Uterus (tissue), 4 donors: ENCODE data around the gene DENND1A. TPM values are rescaled to one million over a fixed set of nuclear protein-coding genes. Genes with fewer than 3 reads are reported as not detected.
"Not testable (repeated sequence)": the region's sequence is repeated elsewhere in the genome, so short reads cannot be mapped to it uniquely, and the experiment has no call there.

ENCODE experiments used
- DNase-seq, 2 donors: peaks; one replicate each; pipeline ENCODE4 v3.0.0-alpha.2; 2019 to 2020
- H3K27ac ChIP-seq, 2 donors: fragments of 200-600 bp; sonication (generic); 1 replicate in 1 of 2; 2 replicates in 1 of 2; pipeline ENCODE4 v1.5.1; 2016 to 2018
- H3K27me3 ChIP-seq, 2 donors: fragments of 200-600 bp; sonication (generic); one replicate each; pipeline ENCODE4 v1.5.1; 2018 to 2019; ENCODE audit warnings: control low read depth in 1 of 2
- H3K36me3 ChIP-seq, 2 donors: fragments of 200-600 bp; sonication (generic); one replicate each; pipeline ENCODE4 v1.5.1; 2019; ENCODE audit warnings: control low read depth in 1 of 2
- H3K4me1 ChIP-seq, 2 donors: fragments of 200-600 bp; sonication (generic); one replicate each; pipeline ENCODE4 v1.5.1; 2018 to 2019; ENCODE audit warnings: control low read depth in 1 of 2
- H3K4me3 ChIP-seq, 2 donors: fragments of 200-600 bp; sonication (generic); 1 replicate in 1 of 2; 2 replicates in 1 of 2; pipeline ENCODE4 v1.5.1; 2018 to 2019; ENCODE audit warnings: mild to moderate bottlenecking in 1 of 2
- H3K9me3 ChIP-seq, 2 donors: fragments of 200-600 bp; sonication (generic); one replicate each; pipeline ENCODE4 v1.5.1; 2019; ENCODE audit warnings: control low read depth in 1 of 2
- POLR2A ChIP-seq, 2 donors: fragments of 450-650 bp; IDR thresholded peaks; one replicate each; pipeline ENCODE4 v1.6.1; 2016; ENCODE audit warnings: antibody characterized with exemption in 2 of 2, mild to moderate bottlenecking in 1 of 2, moderate library complexity in 1 of 2
- intact Hi-C: fragments of 100-400 bp; cut with DNase I; formaldehyde crosslinking; loops from one replicate; pipeline ENCODE4 v1.15.1; 2023; ENCODE audit warnings: low total_unique reads
- total RNA-seq, 4 donors: library from RNA; depleted of rRNA in 3 of 4; stranded (reverse); fragments of >200 nt in 3 of 4; gene quantifications; one replicate each; pipeline versions ENCODE4 v1.1.0 to v1.2.4, GENCODE V29; 2014 to 2023
- TF ChIP-seq, protein P1 (sequence below), 4 experiments: fragments of 200-600 bp in 2 of 4; fragments of 450-650 bp in 2 of 4; sonication (generic) in 2 of 4; IDR thresholded peaks; one replicate each; pipeline ENCODE4 v1.5.1; 2016 to 2019; ENCODE audit warnings: antibody characterized with exemption in 4 of 4, mild to moderate bottlenecking in 2 of 4, moderate library complexity in 1 of 4
- donor health status: DM: yes; HTN: yes; CAD: no.

DENND1A gene
- total RNA-seq, 4 donors from 2014 or later = 10.8 to 34.5 (median 22.6) TPM

DNA sequence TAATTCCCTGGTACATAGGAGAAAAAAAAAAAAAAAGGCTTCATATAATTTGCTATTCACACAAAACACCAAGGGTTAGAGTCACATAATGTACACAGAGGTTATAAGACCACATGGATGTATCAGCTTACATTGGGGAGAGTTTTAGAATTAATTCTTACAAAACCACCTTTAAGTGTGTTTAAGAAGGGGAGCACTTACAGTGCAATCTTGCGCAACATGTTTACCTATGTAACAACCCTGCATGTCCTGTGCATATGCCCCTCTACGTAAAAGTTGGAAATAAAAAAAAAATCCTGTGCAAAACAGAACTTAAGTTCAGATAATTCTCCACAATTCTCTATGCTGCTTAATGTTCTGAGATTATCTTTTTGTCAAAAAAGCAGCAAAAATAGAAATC lies 190.0 kb downstream of the DENND1A start:
- no peak overlapping the region for H3K27ac ChIP-seq
- intact Hi-C loops = no loop called here
- H3K4me3 ChIP-seq = no peak overlapping the region
- no peaks in the 10 kb centered on the region for H3K27me3 ChIP-seq
- no peaks in the 10 kb centered on the region for H3K4me1 ChIP-seq
- no peaks in the 10 kb centered on the region for H3K9me3 ChIP-seq
- no peak for DNase-seq
- H3K36me3 ChIP-seq = no peaks in the 10 kb centered on the region
- TF ChIP-seq, protein P1, sequence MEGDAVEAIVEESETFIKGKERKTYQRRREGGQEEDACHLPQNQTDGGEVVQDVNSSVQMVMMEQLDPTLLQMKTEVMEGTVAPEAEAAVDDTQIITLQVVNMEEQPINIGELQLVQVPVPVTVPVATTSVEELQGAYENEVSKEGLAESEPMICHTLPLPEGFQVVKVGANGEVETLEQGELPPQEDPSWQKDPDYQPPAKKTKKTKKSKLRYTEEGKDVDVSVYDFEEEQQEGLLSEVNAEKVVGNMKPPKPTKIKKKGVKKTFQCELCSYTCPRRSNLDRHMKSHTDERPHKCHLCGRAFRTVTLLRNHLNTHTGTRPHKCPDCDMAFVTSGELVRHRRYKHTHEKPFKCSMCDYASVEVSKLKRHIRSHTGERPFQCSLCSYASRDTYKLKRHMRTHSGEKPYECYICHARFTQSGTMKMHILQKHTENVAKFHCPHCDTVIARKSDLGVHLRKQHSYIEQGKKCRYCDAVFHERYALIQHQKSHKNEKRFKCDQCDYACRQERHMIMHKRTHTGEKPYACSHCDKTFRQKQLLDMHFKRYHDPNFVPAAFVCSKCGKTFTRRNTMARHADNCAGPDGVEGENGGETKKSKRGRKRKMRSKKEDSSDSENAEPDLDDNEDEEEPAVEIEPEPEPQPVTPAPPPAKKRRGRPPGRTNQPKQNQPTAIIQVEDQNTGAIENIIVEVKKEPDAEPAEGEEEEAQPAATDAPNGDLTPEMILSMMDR (IDR thresholded peaks at IDR 0.05) = no peak

DNA sequence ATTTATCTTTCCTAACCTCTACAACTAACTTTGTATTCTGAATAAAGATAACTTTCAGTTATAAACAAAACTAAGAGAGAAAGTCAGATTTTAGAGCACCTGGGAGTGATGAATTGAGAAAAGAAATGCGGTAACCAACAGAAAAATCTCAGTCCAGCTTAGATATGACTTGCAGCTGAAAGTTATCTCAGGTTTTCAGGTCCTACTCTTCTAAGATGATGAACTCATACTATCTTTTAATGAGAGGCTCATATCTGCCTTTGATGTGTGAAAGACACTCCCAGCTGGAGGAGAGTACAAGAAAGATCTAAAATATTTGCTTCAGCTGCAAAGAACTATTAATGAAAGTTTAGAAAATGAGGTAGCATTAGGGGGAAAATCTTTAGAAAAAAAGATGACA lies 190.5 kb downstream of the DENND1A start:
- H3K27me3 ChIP-seq = no peaks in the 10 kb centered on the region
- no peak for DNase-seq
- intact Hi-C loops = no loop called here
- TF ChIP-seq POLR2A (IDR thresholded peaks at IDR 0.05) = no peak
- TF ChIP-seq, protein P1 (IDR thresholded peaks at IDR 0.05) = no peak
- no peaks in the 10 kb centered on the region for H3K4me1 ChIP-seq
- H3K27ac ChIP-seq = no peak overlapping the region
- H3K4me3 ChIP-seq = no peak overlapping the region
- H3K36me3 ChIP-seq = no peaks in the 10 kb centered on the region
- no peaks in the 10 kb centered on the region for H3K9me3 ChIP-seq

DNA sequence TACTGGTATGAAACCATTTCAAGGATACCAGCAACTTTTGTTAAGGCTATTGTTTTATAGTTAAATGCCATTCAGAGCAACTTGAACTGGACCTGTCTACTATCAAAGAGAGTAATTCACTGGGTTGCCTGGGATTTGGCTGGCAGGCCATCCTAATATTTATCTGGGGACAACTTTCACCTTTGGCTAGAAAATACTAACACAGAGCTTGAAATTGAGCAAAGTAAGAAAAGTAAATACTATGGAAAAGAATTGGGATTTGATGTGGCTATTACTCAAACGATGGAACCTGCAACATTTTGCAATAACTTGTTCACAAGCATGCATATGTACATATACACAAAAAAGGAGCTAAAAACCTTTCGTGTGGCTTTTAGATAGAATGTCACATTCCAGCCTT lies 191.3 kb downstream of the DENND1A start:
- Histone ChIP-seq H3K4me1 (no peaks in the 10 kb centered on the region), H3K27me3 (no peaks in the 10 kb centered on the region), H3K27ac (no peak overlapping the region), H3K36me3 (no peaks in the 10 kb centered on the region), H3K4me3 (no peak overlapping the region), H3K9me3 (no peaks in the 10 kb centered on the region)
- no peak for DNase-seq
- TF ChIP-seq, protein P1 (IDR thresholded peaks at IDR 0.05) = no peak
- no peak for TF ChIP-seq POLR2A (IDR thresholded peaks at IDR 0.05)
- intact Hi-C loops = no loop called here

DNA sequence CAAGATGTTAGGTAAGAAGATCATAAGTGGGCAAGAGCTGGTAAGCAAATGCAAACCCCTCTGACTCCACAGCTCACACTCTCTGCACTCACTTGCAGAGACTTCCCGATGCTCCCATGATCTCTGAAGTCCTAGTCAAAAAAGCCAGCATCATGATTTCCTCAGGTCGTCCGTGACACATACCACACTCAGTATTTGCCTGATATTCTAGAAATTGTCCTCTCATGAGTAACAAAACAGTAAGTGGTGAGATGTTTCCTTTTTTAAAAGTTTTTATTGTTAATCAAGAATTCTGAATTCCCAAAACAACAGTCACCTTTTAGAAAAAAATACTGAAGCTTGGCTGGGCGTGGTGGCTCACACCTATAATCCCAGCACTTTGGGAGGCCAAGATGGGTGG lies 194.6 kb downstream of the DENND1A start:
- no peaks in the 10 kb centered on the region for H3K4me1 ChIP-seq
- no peaks in the 10 kb centered on the region for H3K27me3 ChIP-seq
- TF ChIP-seq, protein P1 (IDR thresholded peaks at IDR 0.05) = no peak
- no peak for TF ChIP-seq POLR2A (IDR thresholded peaks at IDR 0.05)
- no peak overlapping the region for H3K4me3 ChIP-seq
- H3K9me3 ChIP-seq = no peaks in the 10 kb centered on the region
- intact Hi-C loops = no loop called here
- H3K36me3 ChIP-seq = no peaks in the 10 kb centered on the region
- no peak overlapping the region for H3K27ac ChIP-seq
- no peak for DNase-seq

DNA sequence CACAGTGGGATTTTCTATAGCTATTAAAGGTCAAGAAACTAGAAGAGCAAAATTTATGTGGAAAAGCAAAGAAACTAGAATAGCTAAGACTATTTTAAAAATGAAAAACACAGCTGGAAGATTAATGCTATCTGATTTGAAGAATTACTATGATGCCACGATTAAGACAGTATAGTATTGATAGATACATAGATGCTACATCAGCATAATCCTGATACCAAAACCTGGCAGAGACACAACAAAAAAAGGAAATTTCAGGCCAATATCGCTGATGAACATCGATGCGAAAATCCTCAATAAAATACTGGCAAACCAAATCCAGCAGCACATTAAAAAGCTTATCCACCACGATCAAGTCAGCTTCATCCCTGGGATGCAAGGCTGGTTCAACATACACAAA lies 201.4 kb downstream of the DENND1A start:
- H3K4me1 ChIP-seq, intact Hi-C loops, H3K4me3 ChIP-seq: not testable (repeated sequence)

DNA sequence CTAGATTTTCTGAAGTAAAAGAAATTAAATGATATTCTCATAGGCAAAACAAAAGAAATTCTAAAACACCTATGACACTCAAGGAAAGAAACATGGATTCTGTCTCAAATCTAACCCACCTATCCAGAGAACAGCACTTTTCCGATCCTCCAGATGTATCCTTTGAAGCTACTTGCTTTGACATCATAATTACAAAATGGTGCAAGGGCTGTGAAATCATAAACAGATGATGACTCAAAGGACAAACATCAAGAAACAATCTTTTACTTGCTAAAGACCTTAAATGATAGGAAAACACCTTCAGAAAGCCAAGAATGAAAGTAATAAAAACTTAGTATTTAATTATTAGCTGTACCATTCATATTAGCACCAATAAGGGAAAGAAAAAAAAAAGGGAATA lies 202.6 kb downstream of the DENND1A start:
- no peak overlapping the region for H3K4me3 ChIP-seq
- no peaks in the 10 kb centered on the region for H3K36me3 ChIP-seq
- TF ChIP-seq, protein P1 (IDR thresholded peaks at IDR 0.05) = no peak
- no peak for TF ChIP-seq POLR2A (IDR thresholded peaks at IDR 0.05)
- intact Hi-C loops = no loop called here
- no peaks in the 10 kb centered on the region for H3K4me1 ChIP-seq
- DNase-seq = no peak
- no peaks in the 10 kb centered on the region for H3K9me3 ChIP-seq
- no peak overlapping the region for H3K27ac ChIP-seq
- no peaks in the 10 kb centered on the region for H3K27me3 ChIP-seq

More for the DNA sequence above, 201.4 kb downstream of the DENND1A start:
- H3K27ac ChIP-seq, H3K9me3 ChIP-seq, H3K27me3 ChIP-seq, DNase-seq, H3K36me3 ChIP-seq: not testable (repeated sequence)
